Breast epithelium (tissue), 3 donors: ENCODE measurements around the gene CDKN1C.

Experiments
- POLR2A ChIP-seq: fragments of 450-650 bp; IDR thresholded peaks from one replicate; pipeline ENCODE4 v1.6.1; 2016; ENCODE audit warnings: antibody characterized with exemption, mild to moderate bottlenecking, moderate library complexity
- POLR2AphosphoS5 ChIP-seq, 3 donors: sonication (generic); formaldehyde crosslinking; IDR thresholded peaks; one replicate each; pipeline ENCODE4 v1.6.1; 2017; ENCODE audit warnings: antibody characterized with exemption in 3 of 3
- TF ChIP-seq, protein P1 (sequence below), 3 donors: fragments of 450-650 bp; IDR thresholded peaks; one replicate each; pipeline ENCODE4 v1.5.1; 2016 to 2017; ENCODE audit warnings: antibody characterized with exemption in 3 of 3, mild to moderate bottlenecking in 3 of 3, moderate library complexity in 3 of 3

DNA sequence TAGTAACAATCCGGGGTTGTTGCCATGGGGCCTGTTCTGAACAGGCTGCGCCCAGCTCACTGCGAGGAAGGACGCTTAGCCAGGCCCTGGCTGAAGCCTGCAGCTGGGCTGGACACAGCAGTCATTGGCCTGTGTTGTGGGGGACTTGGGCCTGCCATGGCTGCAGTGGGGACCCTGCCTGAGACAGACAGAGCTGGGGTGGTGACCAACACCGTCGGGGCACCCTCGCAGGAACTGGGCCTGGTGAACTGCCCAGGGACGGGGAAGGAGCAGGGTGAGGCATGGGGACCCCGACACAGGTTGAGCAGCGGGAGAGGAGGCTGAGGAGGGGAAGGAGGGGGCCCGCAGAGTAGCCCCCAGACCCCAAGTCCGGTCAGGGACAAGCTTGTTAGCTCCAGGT, 34.8 kb upstream of the CDKN1C start:
- TF ChIP-seq, protein P1, sequence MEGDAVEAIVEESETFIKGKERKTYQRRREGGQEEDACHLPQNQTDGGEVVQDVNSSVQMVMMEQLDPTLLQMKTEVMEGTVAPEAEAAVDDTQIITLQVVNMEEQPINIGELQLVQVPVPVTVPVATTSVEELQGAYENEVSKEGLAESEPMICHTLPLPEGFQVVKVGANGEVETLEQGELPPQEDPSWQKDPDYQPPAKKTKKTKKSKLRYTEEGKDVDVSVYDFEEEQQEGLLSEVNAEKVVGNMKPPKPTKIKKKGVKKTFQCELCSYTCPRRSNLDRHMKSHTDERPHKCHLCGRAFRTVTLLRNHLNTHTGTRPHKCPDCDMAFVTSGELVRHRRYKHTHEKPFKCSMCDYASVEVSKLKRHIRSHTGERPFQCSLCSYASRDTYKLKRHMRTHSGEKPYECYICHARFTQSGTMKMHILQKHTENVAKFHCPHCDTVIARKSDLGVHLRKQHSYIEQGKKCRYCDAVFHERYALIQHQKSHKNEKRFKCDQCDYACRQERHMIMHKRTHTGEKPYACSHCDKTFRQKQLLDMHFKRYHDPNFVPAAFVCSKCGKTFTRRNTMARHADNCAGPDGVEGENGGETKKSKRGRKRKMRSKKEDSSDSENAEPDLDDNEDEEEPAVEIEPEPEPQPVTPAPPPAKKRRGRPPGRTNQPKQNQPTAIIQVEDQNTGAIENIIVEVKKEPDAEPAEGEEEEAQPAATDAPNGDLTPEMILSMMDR (IDR thresholded peaks at IDR 0.05) = no peak
- no peak for TF ChIP-seq POLR2AphosphoS5 (IDR thresholded peaks at IDR 0.05)
- TF ChIP-seq POLR2A = no peak
